ENCODE data around the gene PIK3C2G.

DNA sequence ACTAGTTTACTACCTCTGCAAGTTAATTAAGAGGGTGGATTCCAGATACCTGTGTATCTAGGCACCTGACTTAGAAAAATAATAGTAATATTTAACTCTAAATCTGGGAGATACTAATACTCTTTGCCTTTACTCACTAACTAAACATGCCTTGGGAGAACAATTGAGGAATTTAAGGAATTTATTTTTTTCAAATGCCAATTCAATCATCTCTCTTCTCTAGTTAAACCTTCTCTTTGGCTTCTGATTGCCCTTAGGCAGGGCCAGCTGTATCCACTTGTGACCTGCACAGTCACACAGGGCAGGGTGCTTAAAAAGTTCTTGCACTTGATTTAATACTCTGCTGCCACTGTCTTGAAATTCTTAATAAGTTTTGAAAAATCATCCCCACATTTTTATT is 334.1 kb downstream of the PIK3C2G start:
- no peak for TF ChIP-seq CTCF (conservative IDR thresholded peaks at IDR 0.05; ENCODE audit: low read depth, low read length)
- TF ChIP-seq EZH2 (IDR thresholded peaks at IDR 0.05; ENCODE audit: borderline replicate concordance, low read depth, low read length, poor library complexity, severe bottlenecking): no peak

All from A673 (cell line).